ENCODE data around the gene RAPGEF3. TPM values are rescaled to one million over a fixed set of nuclear protein-coding genes. Genes with fewer than 3 reads are reported as not detected.

The RAPGEF3 gene
- total and polyA plus RNA-seq, 8 donors, result 10.8 to 28.9 (median 16.5) TPM

GRCh38 chr12:47783024-47783755, 24.5 kb upstream of the RAPGEF3 start:
- TF ChIP-seq CTCF (IDR thresholded peaks at IDR 0.05), result no peak
- Histone ChIP-seq H3K36me3 (peaks cover 0 to 76% of the 10 kb centered on the region in 2 donors), H3K9me3 (no peaks in the 10 kb centered on the region), H3K4me1 (peaks cover 0 to 14% of the 10 kb centered on the region in 2 donors), H3K27me3 (no peaks in the 10 kb centered on the region), H3K27ac (no peak overlapping the region), H3K4me3 (no peak overlapping the region)
- intact Hi-C loops (cut with DNase I), result no loop called here
- peak in 1 of 4 donors; percentile 76 for DNase-seq
- no peak for ATAC-seq

- Histone ChIP-seq H3K4me3 (no peak overlapping the region), H3K9me3 (no peaks in the 10 kb centered on the region), H3K4me1 (peaks cover under 1 to 22% of the 10 kb centered on the region in 2 donors), H3K27ac (peak overlapping the region in 1 of 2 donors; percentile 48), H3K27me3 (no peaks in the 10 kb centered on the region), H3K36me3 (peaks cover 0 to 68% of the 10 kb centered on the region in 2 donors)
- intact Hi-C loops (cut with DNase I), result no loop called here
- DNase-seq (peak in 1 of 4 donors; percentile 70), ATAC-seq (no peak)
- no peak for TF ChIP-seq CTCF (IDR thresholded peaks at IDR 0.05)
Observed at GRCh38 chr12:47782372-47782770, 23.7 kb upstream of the RAPGEF3 start.

GRCh38 chr12:47781479-47782371, 23.0 kb upstream of the RAPGEF3 start:
- peaks cover 0 to 62% of the 10 kb centered on the region in 2 donors for H3K36me3 ChIP-seq
- ATAC-seq (peak; percentile 1), DNase-seq (peak in 1 of 4 donors; percentile 54)
- TF ChIP-seq CTCF (IDR thresholded peaks at IDR 0.05), result no peak
- H3K9me3 ChIP-seq, result no peaks in the 10 kb centered on the region
- H3K27me3 ChIP-seq, result no peaks in the 10 kb centered on the region
- no peak overlapping the region for H3K4me3 ChIP-seq
- intact Hi-C loops (cut with DNase I), result no loop called here
- peaks cover 4 to 29% of the 10 kb centered on the region in 2 donors for H3K4me1 ChIP-seq
- H3K27ac ChIP-seq, result peak overlapping the region in 1 of 2 donors; percentile 48

- intact Hi-C loops (cut with DNase I), result loop anchor here in 1 of 2 donors (5.0 to 10.0 kb wide), 2 partner anchors 55 to 63 kb away; no protein-coding TSS in a partner anchor
- H3K27ac ChIP-seq, result no peak overlapping the region
- peak; percentile 1 for ATAC-seq
- no peaks in the 10 kb centered on the region for H3K27me3 ChIP-seq
- H3K4me1 ChIP-seq, result peaks cover 8 to 46% of the 10 kb centered on the region in 2 donors
- no peak overlapping the region for H3K4me3 ChIP-seq
- peaks cover 0 to 45% of the 10 kb centered on the region in 2 donors for H3K36me3 ChIP-seq
- no peak for TF ChIP-seq CTCF (IDR thresholded peaks at IDR 0.05)
- DNase-seq, result peak in 1 of 4 donors; percentile 39
- H3K9me3 ChIP-seq, result no peaks in the 10 kb centered on the region
Observed at GRCh38 chr12:47779943-47780504, 21.3 kb upstream of the RAPGEF3 start.
